Measurements from ENCODE around the gene SLK.

The SLK gene

DNA sequence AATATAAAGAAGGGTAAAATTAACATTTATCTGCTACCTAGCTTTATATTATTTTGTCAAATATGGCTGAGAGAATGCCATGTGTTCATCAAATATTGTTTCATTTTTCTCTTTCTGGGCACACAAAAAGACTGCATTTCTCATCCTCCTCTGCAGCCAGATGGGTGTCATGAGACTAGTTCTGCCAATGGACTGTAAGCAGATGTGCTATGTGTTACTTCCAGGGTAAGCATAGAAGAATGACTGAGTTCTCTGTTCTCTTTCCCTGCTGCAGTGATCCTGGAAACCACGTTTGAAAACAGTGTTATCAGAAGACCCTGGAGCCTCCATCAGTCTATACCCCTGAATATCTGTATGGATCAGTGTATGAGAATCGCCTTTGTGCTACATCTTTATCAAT is 24.1 kb upstream of the SLK start:
- DNase-seq (ENCODE audit: low read depth): no peak

DNA sequence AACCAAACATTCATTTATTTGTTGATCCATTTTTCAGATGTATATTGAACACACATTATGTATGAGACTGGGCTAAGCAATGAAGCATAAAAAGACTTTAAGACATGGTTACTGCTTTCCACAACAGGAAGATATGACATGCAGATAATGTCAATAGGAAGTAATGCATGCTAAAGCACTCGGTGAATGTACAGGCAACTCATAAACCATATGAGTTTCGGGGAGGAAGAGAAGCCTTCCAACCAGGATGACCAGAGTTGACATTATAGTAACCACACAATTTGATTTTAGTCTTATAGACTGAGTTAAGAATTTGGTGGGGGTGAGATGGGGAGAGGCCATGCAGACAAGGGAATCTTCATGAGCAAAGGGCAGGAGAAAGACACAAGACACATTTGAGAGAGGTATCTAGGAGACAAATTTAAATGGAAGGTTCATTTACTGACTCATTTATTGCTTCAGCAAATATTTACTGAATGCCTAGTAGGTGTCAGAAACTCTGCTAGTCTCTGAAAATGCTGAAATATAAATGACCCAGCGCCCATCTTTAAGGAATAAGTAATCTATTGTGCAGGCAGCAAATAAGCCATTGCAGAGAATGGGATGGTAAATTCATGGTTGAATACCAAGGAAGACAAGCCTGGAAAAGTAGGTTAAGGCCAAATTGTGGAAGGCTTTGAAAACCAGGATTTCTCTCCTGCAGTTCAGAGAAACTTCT is 19.0 kb upstream of the SLK start:
- DNase-seq (ENCODE audit: low read depth): no peak

DNA sequence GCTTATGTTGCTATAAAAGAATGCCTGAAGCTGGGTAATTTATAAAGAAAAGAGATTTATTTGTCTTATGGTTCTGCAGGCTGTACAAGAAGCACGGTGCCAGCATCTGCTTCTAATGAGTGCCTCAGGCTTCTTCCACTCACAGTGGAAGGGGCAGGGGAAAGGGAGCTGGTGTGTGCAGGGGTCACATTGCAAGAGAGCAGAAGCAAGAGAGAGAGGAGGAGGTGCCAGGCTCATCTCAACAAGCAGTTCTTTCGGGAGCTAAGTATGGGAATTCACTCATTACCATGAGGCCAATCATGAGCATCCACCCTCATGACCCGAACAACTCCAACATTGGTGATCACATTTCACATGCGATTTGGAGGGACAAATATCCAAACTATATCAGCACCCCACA is 17.2 kb upstream of the SLK start:
- DNase-seq (ENCODE audit: low read depth): no peak

DNA sequence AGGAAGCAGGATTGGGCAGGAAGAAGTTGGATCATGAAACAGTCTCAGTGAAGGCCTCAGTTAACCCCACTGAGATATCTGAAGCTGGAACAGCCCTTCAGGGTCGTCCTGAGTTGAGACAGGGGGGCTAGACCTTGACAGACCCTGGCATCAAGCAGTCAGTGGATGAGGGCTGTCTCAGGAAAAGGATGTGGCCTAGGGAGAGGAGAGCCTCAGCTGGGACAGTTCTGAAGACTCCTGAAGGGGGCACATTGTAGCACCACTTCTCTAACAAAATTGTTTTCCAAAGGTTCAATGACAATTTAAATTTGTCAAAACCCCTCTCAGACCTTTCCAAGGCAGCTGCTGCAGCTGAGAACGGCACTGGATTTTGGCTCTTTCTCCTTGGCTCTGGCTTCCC is 15.8 kb upstream of the SLK start:
- DNase-seq (ENCODE audit: low read depth): no peak

DNA sequence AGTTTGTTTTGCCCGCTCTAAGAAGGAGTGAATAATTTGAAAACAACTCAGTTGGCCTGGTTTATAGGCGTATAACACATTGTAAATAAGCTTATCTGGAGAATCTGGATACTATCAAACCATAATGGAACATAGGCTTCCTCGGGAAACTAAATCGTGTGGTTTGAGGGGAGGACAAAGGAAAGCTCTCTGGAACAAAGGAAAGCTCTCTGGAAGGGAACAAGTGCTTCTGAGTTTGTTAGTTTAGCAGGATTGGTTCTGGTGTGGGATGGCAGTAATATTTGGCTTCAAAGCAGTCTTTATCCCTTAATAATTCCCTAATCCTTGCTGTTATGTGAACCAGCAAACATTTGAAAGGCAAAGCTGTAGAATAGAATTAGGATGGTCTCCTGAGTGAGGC is 15.0 kb upstream of the SLK start:
- no peak for DNase-seq (ENCODE audit: low read depth)

DNA sequence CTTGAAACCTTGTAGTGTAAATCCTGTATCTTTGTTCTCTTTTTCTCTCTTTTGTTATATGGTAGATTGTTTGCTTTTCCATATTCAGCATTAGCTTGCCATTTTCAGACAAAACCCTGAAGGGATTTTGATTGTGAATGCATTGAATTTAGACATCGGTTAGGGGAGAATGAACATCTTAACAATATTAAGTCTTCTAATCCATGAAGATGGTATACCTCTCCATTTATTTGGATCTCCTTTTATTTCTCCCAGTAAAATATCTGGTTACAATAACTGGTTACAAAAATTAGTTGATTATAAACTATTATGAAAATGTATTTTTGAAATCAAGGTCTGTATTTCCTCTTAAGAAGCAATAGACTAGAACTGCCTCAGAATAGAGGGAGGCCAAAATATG is 12.4 kb upstream of the SLK start:
- DNase-seq (ENCODE audit: low read depth): no peak

DNA sequence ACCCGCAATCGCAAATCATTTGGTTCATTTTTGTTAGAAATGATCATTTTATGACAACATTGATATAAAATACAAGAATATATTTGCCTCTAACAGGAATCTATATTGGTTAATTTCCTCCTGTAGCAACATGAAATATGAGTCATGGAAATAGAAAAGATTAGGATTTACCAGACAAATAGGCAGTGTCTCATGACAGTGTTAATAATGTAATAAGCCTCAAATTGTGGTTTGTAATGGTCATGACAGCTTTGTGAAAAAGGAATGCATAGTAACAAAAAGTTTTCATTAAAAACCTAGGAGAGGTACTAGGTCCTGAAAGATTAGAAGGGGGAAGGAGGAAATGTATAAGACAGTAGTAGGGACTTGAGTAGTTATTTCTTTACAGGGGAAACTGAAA is 7.9 kb upstream of the SLK start:
- DNase-seq (ENCODE audit: low read depth): no peak

DNA sequence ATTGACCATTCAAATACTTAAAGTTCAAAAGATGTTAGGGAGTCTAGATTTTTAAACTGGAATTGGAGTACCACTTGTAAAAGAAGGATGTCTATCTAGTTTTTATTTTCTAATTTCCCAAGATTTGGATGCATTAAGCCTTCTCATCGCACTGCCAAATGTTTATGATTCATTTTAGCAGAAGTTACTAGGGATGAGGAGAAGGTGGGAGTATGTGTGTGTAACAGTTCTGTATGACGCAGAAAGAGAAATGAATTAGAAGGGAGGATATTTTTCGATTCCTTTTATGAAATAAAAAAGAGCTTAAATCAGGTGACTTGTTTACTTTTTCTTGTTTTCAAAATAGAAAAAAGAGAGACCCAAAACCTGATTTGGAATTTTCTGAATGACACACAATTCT is 6.8 kb upstream of the SLK start:
- no peak for DNase-seq (ENCODE audit: low read depth)

DNA sequence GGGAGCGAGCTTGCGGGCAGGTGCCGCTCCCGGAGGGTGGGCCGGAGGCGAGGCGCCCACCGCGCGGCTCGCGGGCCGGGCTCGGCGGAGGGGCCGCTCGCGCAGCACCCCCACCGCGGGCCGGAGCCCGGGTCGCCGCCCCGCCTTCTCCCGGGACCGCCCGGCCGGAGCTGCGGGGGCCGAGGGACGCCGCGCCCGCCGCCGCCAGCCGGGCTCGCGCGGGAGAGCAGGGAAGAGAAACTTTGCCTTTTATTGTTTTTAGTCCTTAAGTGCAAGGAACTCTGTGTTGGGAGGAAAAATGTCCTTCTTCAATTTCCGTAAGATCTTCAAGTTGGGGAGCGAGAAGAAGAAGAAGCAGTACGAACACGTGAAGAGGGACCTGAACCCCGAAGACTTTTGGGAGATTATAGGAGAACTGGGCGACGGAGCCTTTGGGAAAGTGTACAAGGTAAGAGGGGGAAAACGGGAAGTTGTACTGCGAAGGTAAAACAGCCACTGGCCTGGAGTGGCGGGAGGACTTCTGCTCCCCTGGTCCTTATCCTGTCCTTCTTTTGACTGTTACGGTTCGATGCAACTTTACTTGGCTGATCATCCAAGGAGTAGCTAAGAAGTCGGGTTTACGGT is 620 bp downstream of the SLK start:
- no peak for DNase-seq (ENCODE audit: low read depth)

DNA sequence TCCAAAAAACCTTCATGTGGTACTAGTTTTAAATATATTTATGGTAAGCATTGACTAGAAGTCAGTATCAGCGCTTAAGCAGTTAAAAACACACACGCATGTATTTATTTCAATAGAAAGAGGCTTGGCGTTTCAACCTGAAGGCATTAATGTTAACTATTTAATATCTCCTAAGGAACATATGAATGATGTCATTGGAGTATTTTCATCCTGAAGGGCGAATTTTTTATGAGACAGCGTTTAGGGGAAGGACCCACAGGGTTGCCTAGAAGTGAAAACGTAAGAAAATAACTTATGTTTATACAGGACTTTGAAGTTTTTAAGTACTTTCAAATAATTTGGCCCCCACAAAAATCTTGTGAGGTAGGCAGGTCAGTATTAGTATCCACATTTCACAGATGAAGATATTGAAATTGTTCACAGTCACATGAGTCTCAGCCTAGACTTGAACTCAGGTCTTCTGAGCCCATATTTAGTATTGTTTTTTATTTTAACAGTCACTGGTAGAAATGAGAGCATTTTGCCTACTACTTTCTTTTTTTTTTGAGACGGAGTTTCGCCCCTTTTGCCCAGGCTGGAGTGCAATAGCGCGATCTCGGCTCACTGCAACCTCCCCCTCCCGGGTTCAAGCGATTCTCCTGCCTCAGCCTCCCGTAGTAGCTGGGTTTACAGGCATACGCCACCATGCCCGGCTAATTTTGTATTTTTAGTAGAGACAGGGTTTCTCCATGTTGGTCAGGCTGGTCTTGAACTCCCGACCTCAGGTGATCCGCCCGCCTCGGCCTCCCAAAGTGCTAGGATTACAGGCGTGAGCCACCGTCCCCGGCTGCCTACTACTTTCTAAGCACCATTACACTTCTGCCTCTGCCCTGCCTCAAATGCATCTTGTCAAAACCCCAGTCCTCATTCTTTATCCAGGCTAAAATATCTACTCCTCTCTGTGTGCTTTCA is 1.8 kb downstream of the SLK start:
- DNase-seq (ENCODE audit: low read depth): no peak

DNA sequence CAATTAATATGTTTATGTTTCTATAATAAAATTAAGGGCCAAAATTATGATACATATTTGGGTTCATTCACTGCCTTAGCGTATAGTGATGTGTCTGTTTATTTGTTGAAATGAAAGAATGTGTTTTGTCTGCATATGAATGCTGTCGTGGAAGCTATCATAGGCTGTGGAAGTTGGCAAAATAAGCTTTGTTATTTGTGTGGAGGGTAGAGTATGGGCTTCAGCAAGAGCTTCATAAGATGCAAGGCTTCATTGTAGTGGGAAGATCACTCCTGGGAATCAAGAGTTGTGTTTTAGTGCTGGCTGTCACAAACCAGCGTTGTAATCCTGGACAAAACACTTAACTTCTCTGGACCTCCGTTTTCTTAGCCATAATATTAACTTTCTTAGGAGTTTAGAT is 2.5 kb downstream of the SLK start:
- DNase-seq (ENCODE audit: low read depth): no peak

DNA sequence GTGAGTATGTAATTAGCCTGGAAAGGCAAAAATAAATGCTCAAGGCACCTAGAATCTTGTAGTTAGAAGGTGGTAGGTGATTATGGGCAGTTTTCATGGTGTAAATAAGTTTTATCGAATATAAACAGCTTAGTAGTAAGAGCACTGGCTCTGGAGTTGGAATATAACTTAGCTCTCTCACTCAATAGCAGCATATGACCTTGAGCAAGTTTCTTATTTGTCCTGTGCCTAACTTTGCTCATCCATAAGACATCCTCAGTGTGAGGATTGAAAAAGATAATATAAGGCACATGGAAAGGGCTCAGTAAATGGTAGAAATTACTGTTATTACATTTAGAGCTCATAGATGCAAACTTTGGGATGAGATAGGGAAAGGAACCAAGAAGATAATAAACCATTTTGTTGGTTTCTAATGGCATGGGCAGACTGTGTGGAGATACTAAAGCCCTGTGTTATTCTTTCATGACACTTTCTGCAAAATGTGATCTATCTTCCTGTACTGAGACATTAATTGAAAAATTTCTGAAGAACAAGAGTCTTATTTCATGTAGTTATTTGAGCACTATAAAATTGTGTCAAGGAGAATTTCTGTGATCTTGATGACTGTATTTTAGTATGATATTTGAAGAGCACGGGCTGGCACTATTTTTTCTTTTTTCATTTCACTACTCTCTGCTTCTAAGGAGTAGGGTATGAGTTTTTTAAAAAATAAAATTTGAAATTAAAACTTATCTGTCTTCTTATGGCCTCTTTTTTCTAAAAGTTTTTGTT is 3.1 kb downstream of the SLK start:
- no peak for DNase-seq (ENCODE audit: low read depth)

DNA sequence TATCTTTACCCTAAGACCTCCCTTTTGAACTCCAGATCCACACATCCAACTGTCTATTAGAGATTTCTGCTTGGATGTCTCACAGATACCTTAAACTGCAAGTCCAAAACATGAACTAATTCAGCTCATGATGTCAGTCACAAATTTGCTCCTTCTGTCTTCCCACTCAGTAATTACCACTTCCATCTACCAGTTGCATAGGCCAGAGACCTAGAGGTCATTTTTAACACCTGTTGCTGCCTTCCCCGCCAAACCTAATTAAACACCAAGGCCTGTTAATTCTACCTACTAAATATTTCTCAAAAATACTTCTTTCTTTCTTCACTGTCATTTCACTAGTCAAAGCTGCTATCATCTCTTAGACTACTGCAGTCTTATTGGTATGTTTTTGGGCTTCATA is 8.2 kb downstream of the SLK start:
- no peak for DNase-seq (ENCODE audit: low read depth)

DNA sequence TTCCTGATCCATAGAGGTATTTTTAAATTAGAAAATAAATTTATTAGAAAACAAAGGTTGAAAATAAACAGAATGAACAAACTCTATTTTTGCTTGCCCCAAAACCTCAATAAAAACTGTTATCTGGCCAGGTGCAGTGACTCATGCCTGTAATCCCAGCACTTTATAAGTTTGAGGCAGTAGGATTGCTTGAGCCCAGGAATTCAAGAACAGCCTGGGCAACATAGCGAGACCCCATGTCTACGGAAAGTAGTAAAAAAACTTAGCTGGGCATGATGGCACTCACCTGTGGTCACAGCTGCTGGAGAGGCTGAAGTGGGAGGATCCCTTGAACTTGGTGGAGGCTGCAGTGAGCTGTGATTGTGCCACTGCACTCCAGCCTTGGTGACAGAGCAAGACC is 10.3 kb downstream of the SLK start:
- DNase-seq (ENCODE audit: low read depth): no peak

DNA sequence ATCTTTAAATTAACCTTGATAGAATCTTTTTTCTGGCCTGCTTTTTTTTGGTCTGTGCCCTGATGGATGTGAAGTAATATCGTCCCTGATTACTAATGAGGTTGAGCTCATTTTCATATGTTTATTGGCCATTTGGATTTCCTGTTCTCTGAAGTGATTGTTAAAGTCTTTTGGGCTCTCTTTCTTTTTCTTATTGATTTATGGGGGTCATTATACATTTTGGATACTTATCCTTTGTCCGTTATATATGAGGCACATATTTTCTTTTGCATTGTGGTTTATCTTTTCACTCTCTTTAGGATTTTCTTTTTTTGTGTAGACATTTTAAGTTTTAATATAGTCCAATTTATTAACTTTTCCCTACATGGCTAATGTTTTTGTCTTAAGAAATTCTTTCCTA is 12.6 kb downstream of the SLK start:
- DNase-seq (ENCODE audit: low read depth): no peak

DNA sequence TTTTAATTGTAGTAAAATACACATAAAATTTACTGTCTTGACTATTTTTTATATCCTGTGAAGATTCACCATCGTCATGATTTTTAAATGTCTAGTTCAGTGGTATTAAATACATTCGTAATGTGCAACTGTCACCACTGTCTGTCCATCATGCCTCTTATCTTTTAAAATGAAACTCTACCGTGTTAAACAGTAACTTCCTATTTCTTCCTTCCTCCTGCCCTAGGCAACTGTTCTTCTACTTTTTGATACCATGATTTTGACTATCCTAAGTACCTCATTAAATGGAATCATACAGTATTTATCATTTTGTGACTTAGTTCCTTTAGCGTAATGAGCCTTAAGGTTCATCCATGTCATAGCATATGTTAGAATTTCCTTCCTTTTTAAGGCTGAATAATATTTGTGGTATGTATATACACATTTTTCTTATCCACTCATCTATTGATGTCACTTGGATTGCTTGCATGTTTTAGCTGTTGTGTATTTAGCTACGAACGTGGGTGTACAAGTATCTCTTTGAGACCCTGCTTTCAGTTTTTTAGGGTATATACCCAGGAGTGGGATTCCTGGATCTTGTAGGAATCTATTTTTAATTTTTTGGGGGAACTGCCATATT is 13.5 kb downstream of the SLK start:
- DNase-seq (ENCODE audit: low read depth): no peak

DNA sequence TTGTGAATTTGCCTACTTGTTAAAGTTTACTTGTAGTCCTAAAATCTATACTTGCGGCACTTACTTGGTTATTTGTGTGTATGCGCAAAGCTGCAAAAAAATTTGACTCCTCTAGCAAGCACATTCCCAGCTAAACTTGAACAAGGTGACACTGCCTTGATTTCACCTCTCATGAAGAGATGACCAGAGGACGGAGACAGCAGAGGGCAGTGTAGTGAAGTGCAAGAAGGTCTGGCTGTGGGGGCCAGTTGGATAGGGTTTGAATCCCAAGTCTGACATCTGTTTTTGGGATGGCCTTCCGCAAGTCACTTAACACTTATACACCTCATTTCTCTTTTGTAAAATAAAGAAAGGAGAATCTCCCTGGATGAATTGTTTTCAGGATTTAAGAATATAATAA is 15.7 kb downstream of the SLK start:
- no peak for DNase-seq (ENCODE audit: low read depth)

DNA sequence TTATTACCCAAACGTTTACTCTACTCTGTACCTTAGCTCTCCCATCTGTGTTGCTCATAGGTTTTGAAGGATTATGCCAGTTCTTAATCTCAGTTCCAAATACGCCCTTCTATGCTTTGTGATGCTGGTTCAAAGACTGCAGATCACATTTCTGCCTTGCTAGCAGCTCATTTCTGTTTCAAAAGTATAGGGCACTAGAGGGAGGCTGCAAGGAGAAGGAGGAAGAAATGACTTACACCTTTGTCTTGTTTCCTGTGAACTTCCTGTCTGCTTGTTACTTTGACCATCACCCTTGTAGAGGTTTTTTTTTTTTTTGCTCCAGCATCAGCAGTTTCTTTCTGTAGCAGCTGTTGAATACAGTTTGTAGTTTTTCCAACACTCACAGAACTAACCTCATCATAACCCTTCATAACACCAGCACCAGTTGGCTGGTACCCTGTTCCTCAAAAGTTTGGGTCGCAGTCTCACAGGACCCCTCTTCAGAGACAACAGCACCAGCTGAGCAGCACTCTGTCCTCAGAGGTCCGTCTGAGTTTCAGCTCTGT is 16.5 kb downstream of the SLK start:
- no peak for DNase-seq (ENCODE audit: low read depth)

DNA sequence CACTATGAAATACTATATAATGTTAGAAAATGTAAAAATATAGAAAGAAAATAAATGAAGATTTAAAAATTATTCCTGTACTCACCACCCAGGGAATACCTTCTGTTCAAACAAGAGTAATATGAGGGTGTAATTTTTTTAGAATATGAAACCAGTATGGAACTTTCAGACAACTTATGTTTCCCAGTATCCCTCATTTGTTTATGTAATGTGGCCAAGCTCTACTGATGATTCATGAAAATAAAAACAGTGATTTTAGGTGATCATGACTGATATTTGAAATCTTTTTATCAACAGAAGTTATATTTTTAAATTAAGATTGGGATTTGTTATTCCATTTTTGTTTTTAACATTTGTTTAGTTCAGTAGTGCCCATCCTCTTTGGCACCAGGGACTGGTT is 18.8 kb downstream of the SLK start:
- no peak for DNase-seq (ENCODE audit: low read depth)

DNA sequence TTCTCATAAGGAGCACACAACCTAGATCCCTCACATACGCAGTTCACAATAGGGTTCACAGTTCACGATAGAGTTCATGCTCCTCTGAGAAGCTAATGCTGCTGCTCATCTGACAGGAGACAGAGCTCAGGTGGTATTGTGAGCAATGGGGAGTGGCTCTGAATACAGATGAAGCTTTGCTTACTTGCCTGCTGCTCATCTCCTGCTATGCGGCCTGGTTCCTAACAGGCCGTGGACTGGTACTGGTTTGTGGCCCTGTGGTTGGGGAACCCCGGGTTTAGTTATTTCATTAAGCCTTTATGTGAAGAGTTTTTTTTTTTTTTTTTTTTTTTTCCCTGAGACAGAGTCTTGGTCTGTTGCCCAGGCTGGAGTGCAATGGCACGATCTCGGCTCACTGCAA is 19.4 kb downstream of the SLK start:
- DNase-seq (ENCODE audit: low read depth): no peak

DNA sequence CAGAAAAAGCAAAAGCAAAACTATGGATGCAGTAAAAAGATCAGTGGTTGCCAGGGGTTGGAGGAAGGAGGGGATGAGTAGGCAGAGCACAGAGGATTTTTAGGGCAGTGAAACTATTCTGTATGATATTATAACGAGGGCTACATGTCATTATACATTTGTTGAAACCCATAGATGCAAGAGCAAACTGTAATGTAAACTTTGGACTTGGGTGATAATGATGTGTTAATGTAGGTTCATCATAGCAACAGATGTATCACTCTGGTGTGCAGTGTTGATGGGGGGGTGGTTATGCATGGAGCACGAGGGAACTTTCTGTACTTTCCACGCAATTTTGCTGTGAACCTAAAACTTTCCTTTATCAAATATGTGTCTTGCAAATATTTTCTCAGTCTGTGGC is 23.2 kb downstream of the SLK start:
- DNase-seq (ENCODE audit: low read depth): no peak

DNA sequence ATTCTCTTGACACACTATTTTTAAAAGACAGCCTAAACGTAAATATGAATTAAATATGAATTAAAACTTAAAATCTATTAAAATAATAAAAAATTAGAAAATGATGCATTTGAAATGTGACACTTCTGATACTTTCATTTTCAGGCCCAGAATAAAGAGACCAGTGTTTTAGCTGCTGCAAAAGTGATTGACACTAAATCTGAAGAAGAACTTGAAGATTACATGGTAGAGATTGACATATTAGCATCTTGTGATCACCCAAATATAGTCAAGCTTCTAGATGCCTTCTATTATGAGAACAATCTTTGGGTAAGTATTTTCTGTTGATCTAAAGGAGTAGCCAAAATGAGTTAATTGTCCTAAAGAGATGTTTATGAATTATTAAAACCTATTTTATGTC is 23.6 kb downstream of the SLK start:
- no peak for DNase-seq (ENCODE audit: low read depth)
